B cell (primary cell): ENCODE results near the gene TRIM46. TPM values are rescaled to one million over a fixed set of nuclear protein-coding genes. Genes with fewer than 3 reads are reported as not detected.
A peak's percentile ranks its signal among the peaks of the same experiment; 100 is the strongest.

Experiments used
- ATAC-seq: fragments of 200-7000 bp; cut with Tn5 transposase; one replicate; pipeline ENCODE4 v1.10.0; 2021; ENCODE audit warnings: low read depth, mild to moderate bottlenecking, moderate number of reproducible peaks, moderate library complexity
- CTCF ChIA-PET: fragments of 350-600 bp; sonication (Branson Sonifier 250); formaldehyde crosslinking; loops from one replicate; lab custom pipeline; 2021; ENCODE audit warnings: antibody characterized with exemption, inconsistent platforms; lab: Charles Lee
- POLR2A ChIA-PET: fragments of 350-600 bp; sonication (Branson Sonifier 250); formaldehyde crosslinking; loops from one replicate; lab custom pipeline; 2021; ENCODE audit warnings: antibody characterized with exemption; lab: Charles Lee
- DNase-seq: peaks from one replicate; pipeline ENCODE4 v3.0.0; 2013
- H2AFZ ChIP-seq: 2 replicates; pipeline ENCODE4 v1.6.1; 2012; ENCODE audit warnings: mild to moderate bottlenecking, low read depth, low read length; ENCODE audit not compliant: insufficient read depth, poor library complexity, severe bottlenecking
- H3K27ac ChIP-seq, 2 donors: 1 replicate in 1 of 2; 2 replicates in 1 of 2; pipeline ENCODE4 v1.5.1; 2012 to 2013; ENCODE audit warnings: low read length in 2 of 2, mild to moderate bottlenecking in 2 of 2, moderate library complexity in 1 of 2
- H3K27me3 ChIP-seq, 4 experiments: fragments of 200-600 bp in 1 of 4; sonication (generic) in 1 of 4; replicated peaks in 1 of 4; 1 replicate in 2 of 4; 2 replicates in 2 of 4; pipeline versions ENCODE4 v1.6.1 to v1.7.0; 2013 to 2016; ENCODE audit warnings: low read length in 3 of 4, mild to moderate bottlenecking in 2 of 4, mixed read lengths in 1 of 4, moderate library complexity in 1 of 4; ENCODE audit not compliant: insufficient read depth in 4 of 4, control insufficient read depth in 3 of 4; ENCODE audit errors: control extremely low read depth in 1 of 4
- H3K36me3 ChIP-seq, 2 experiments: replicated peaks in 1 of 2; 1 replicate in 1 of 2; 2 replicates in 1 of 2; pipeline versions ENCODE4 v1.6.1 to v1.7.1; 2013; ENCODE audit warnings: low read length in 1 of 2; ENCODE audit not compliant: insufficient read depth in 2 of 2, control insufficient read depth in 1 of 2; ENCODE audit errors: control extremely low read depth in 1 of 2, extremely low read depth in 1 of 2
- H3K4me1 ChIP-seq, 2 donors: fragments of 200-600 bp in 1 of 2; sonication (generic) in 1 of 2; 1 replicate in 1 of 2; 2 replicates in 1 of 2; pipeline versions ENCODE4 v1.5.1 to v1.6.1; 2013 to 2017; ENCODE audit warnings: low read length in 2 of 2; ENCODE audit not compliant: control insufficient read depth in 2 of 2, insufficient read depth in 2 of 2
- H3K4me2 ChIP-seq: replicated peaks from 2 replicates; pipeline ENCODE3; 2012; ENCODE audit warnings: mild to moderate bottlenecking, low read depth, low read length; ENCODE audit not compliant: poor library complexity, severe bottlenecking
- H3K4me3 ChIP-seq, 5 experiments: fragments of 200-600 bp in 1 of 5; sonication (generic) in 1 of 5; 1 replicate in 3 of 5; 2 replicates in 2 of 5; pipeline versions ENCODE4 v1.5.1 to v1.7.0; 2011 to 2016; ENCODE audit warnings: low read length in 4 of 5, mild to moderate bottlenecking in 4 of 5, low read depth in 2 of 5, control low read depth in 1 of 5, moderate library complexity in 1 of 5; ENCODE audit not compliant: insufficient read depth in 1 of 5; ENCODE audit errors: control extremely low read depth in 1 of 5, extremely low read depth in 1 of 5
- H3K79me2 ChIP-seq: fragments of 200-600 bp; sonication (generic); one replicate; pipeline ENCODE4 v1.6.0; 2016; ENCODE audit warnings: low read length; ENCODE audit not compliant: control insufficient read depth, insufficient read depth
- H3K9ac ChIP-seq: fragments of 200-600 bp; sonication (generic); 2 replicates; pipeline ENCODE4 v1.6.1; 2017; ENCODE audit warnings: mild to moderate bottlenecking, low read length, moderate library complexity
- H3K9me3 ChIP-seq, 3 donors: one replicate each; pipeline versions ENCODE4 v1.6.1 to v1.7.1; 2013; ENCODE audit warnings: low read length in 2 of 3; ENCODE audit not compliant: control insufficient read depth in 2 of 3, insufficient read depth in 1 of 3; ENCODE audit errors: control extremely low read depth in 1 of 3
- H4K20me1 ChIP-seq: 2 replicates; pipeline ENCODE4 v1.6.0; 2012; ENCODE audit warnings: mild to moderate bottlenecking, low read length; ENCODE audit not compliant: insufficient read depth, control insufficient read depth, poor library complexity, severe bottlenecking
- H3K27ac Mint-ChIP-seq: one replicate; pipeline ENCODE4 v1.8.0; 2021; ENCODE audit warnings: mixed read lengths
- H3K27me3 Mint-ChIP-seq: one replicate; pipeline ENCODE4 v1.8.0; 2021; ENCODE audit warnings: mixed read lengths
- H3K4me1 Mint-ChIP-seq: one replicate; pipeline ENCODE4 v1.8.0; 2021; ENCODE audit warnings: mixed read lengths
- H3K4me3 Mint-ChIP-seq: one replicate; pipeline ENCODE4 v1.8.0; 2021; ENCODE audit warnings: mixed read lengths
- H3K9me3 Mint-ChIP-seq: one replicate; pipeline ENCODE4 v1.8.0; 2022; ENCODE audit warnings: mixed read lengths; ENCODE audit not compliant: insufficient read depth
- CTCF ChIP-seq: fragments of 200-600 bp; IDR thresholded peaks from one replicate; pipeline ENCODE4 v1.8.0; 2022; ENCODE audit warnings: antibody characterized with exemption, mild to moderate bottlenecking
- EZH2 ChIP-seq: IDR thresholded peaks from 2 replicates; pipeline ENCODE4 v1.6.1; 2012; ENCODE audit warnings: borderline replicate concordance, low read depth, mild to moderate bottlenecking, moderate library complexity, low read length; ENCODE audit not compliant: insufficient read depth, poor library complexity, severe bottlenecking
- WGBS: methylation state at CpG from one replicate; pipeline ENCODE4 v1.1.5; 2013; ENCODE audit warnings: missing lambda C conversion rate; ENCODE audit not compliant: insufficient coverage; 5-methylcytosine and 5-hydroxymethylcytosine counted together
- intact Hi-C: fragments of 100-400 bp; cut with micrococcal nuclease; formaldehyde crosslinking; loops from one replicate; pipeline ENCODE4 v1.10.0; 2022
- polyA plus RNA-seq: library from polyadenylated mRNA; depleted of rRNA; stranded (reverse); fragments of >200 nt; gene quantifications from 2 replicates; pipeline ENCODE4 v1.2.3, GENCODE V29; 2012
- total RNA-seq, 2 donors: library from RNA; stranded (reverse); fragments of 120-200 nt in 1 of 2; gene quantifications; 1 replicate in 1 of 2; 2 replicates in 1 of 2; pipeline versions ENCODE4 v1.2.3 to v1.2.4, GENCODE V29; 2013 to 2022

The TRIM46 gene
- total and polyA plus RNA-seq, 2 donors (not counting 1 experiment from before 2014, with no cell fraction given), result 2.6 to 3.4 TPM

GRCh38 chr1:155174324-155175280 lies 953 bp downstream of the TRIM46 start:
- no peaks in the 10 kb centered on the region for H3K9me3 ChIP-seq
- 14% methylated on average over 23 of the region's 35 CpGs for WGBS
- peak overlapping the region; percentile 78 for H3K4me2 ChIP-seq
- H3K27me3 ChIP-seq, result no peaks in the 10 kb centered on the region
- peaks cover 33% of the 10 kb centered on the region for H3K79me2 ChIP-seq
- ChIA-PET CTCF (interaction anchor here (0.7 to 12.7 kb wide), 19 partner anchors 10 to 356 kb away, joined by 3 to 196 read pairs (median 4); partner anchors contain the start of genes EFNA3, MTX1 and THBS3), POLR2A (interaction anchor here (0.7 to 2.4 kb wide), 4 partner anchors 10 to 53 kb away, joined by 4 to 15 read pairs (median 8); no protein-coding TSS in a partner anchor)
- H3K4me1 ChIP-seq, result peaks cover 24 to 33% of the 10 kb centered on the region in 2 donors
- intact Hi-C loops, result loop anchor here (5.0 kb wide), 2 partner anchors 68 to 202 kb away; partner anchors contain the start of genes CKS1B and SHC1
- ATAC-seq (no peak), DNase-seq (peak; percentile 67)
- Mint-ChIP-seq H3K4me1 (peaks cover 35% of the 10 kb centered on the region), H3K27me3 (no peaks in the 10 kb centered on the region), H3K27ac (peak overlapping the region; percentile 76), H3K9me3 (no peaks in the 10 kb centered on the region), H3K4me3 (peak overlapping the region; percentile 97)
- peak overlapping the region; percentile 91 for H3K9ac ChIP-seq
- TF ChIP-seq CTCF (no peak), EZH2 (no peak)
- peak overlapping the region; percentile 2 to 95 (median 73) for H3K4me3 ChIP-seq
- H2AFZ ChIP-seq, result peak overlapping the region; percentile 97
- H3K36me3 ChIP-seq, result peaks cover 0 to 11% of the 10 kb centered on the region in 2 experiments
- no peaks in the 10 kb centered on the region for H4K20me1 ChIP-seq
- H3K27ac ChIP-seq, result no peak overlapping the region
